GM12801 (cell line): Measurements from ENCODE around the gene TMPRSS9.

Experiments
- TF ChIP-seq, protein P1 (sequence below): IDR thresholded peaks from one replicate; pipeline ENCODE4 v1.5.1; 2011; ENCODE audit warnings: control low read depth; ENCODE audit not compliant: insufficient read length; ENCODE audit errors: extremely low read depth

Gene TMPRSS9

GRCh38 chr19:2464389-2464788 is 104.3 kb downstream of the TMPRSS9 start:
- TF ChIP-seq, protein P1, sequence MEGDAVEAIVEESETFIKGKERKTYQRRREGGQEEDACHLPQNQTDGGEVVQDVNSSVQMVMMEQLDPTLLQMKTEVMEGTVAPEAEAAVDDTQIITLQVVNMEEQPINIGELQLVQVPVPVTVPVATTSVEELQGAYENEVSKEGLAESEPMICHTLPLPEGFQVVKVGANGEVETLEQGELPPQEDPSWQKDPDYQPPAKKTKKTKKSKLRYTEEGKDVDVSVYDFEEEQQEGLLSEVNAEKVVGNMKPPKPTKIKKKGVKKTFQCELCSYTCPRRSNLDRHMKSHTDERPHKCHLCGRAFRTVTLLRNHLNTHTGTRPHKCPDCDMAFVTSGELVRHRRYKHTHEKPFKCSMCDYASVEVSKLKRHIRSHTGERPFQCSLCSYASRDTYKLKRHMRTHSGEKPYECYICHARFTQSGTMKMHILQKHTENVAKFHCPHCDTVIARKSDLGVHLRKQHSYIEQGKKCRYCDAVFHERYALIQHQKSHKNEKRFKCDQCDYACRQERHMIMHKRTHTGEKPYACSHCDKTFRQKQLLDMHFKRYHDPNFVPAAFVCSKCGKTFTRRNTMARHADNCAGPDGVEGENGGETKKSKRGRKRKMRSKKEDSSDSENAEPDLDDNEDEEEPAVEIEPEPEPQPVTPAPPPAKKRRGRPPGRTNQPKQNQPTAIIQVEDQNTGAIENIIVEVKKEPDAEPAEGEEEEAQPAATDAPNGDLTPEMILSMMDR = no peak

- TF ChIP-seq, protein P1 = no peak
These were observed 108.5 kb downstream of the TMPRSS9 start for GRCh38 chr19:2468596-2468995.

DNA sequence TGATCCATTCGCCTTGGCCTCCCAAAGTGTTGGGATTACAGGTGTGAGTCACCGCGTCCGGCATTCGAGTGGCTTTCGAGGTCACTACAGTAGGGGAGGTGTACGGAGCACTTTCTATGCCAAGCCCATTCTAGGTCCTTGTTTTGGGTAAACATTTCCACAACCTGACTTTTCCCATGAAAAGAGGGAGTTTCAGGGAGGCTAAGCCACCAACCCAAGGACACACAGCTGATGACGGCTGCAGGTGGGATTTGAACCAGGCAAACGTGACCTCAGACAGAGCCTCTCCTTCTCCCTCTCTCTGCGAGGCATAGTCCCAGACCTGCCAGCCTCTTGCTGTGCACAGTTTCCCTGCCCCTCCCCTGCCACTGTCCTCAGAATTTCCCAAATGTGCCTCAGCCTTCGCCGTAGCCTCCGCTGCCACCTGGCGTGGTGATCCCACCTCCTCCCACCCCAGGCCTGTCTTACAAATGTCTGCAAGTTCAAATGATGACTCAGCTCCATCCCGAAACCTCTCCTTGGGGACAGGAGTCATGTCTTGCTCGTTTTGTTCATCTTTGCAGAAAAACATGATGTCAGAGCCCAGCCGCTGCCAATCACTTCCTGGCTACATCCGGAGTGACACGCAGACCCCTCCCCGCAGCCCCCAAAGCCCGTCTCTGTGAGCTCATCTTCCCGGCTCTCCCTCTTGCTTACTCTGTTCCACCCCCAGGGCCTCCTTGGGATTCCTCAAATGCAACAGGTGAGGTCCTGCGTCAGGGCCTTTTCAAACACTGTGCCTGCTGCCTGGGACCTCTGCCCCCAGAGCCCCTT is 109.2 kb downstream of the TMPRSS9 start:
- TF ChIP-seq, protein P1 = no peak

GRCh38 chr19:2474232-2475017 is 114.4 kb downstream of the TMPRSS9 start:
- TF ChIP-seq, protein P1 = no peak

DNA sequence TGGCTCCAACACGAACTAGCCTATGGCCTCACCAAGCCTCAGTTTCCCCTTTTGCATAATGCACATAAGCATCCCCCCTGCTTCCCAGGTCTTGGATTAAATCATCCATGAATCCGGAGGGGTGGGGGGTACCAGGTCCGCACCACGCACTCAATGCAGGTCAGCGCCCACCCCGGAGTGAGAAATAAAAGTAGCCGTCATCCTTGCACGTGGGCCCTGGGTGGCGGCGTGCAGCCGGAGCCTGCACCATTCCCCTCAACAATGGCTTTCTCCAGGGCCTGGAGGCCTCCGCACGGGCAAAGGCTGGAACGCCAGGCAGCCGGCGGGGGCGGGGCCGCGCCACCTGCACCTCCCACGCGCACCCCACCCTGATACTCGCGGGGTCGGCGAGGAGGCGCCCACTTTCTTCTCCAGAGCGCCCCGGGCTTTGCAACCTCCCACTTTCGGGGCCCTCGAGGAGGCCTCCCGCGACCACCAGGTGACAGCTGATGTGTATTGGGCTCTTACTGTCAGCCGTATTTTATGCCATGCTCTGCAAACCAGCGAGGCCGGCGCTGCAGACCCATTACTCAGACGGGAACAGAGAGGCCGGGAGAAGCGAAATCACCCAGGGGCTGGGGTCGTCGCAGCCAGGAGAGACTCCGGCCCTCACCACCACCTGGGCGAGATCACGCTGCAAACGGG is 115.1 kb downstream of the TMPRSS9 start:
- TF ChIP-seq, protein P1 = no peak
